Type B pancreatic cell (in vitro differentiated cells): ENCODE measurements around the gene ATG2A. TPM values are rescaled to one million over a fixed set of nuclear protein-coding genes. Genes with fewer than 3 reads are reported as not detected.

Experiments used
- DNase-seq: peaks from one replicate; pipeline ENCODE4 v3.0.0; 2021; ENCODE audit warnings: mixed read lengths; ENCODE audit not compliant: unreplicated experiment; ENCODE audit errors: extremely low spot score
- H3K27ac Mint-ChIP-seq: 2 replicates; pipeline ENCODE4 v1.8.0; 2021; ENCODE audit warnings: mild to moderate bottlenecking, mixed read lengths
- H3K27me3 Mint-ChIP-seq: 2 replicates; pipeline ENCODE4 v1.8.0; 2021; ENCODE audit warnings: mixed read lengths
- H3K36me3 Mint-ChIP-seq: 2 replicates; pipeline ENCODE4 v1.8.0; 2021; ENCODE audit warnings: mixed read lengths
- H3K4me1 Mint-ChIP-seq: one replicate; pipeline ENCODE4 v1.8.0; 2021; ENCODE audit warnings: mixed read lengths; ENCODE audit not compliant: unreplicated experiment
- H3K4me3 Mint-ChIP-seq: 2 replicates; pipeline ENCODE4 v1.8.0; 2021; ENCODE audit warnings: mild to moderate bottlenecking, mixed read lengths
- H3K9me3 Mint-ChIP-seq: 2 replicates; pipeline ENCODE4 v1.8.0; 2021; ENCODE audit warnings: mixed read lengths
- CTCF ChIP-seq: fragments of 200-600 bp; sonication (generic); conservative IDR thresholded peaks from 2 replicates; pipeline ENCODE4 v1.5.0; 2021; ENCODE audit warnings: antibody characterized with exemption, mild to moderate bottlenecking
- total RNA-seq: library from RNA; stranded (reverse); gene quantifications from 2 replicates; pipeline ENCODE4 v1.2.1, GENCODE V29; 2021; ENCODE audit warnings: low replicate concordance

The ATG2A gene
- total RNA-seq, 1 donor from 2014 or later, result 30.8 TPM

- H3K36me3 Mint-ChIP-seq, result peaks cover 4% of the 10 kb centered on the region
- H3K4me3 Mint-ChIP-seq, result no peak overlapping the region
- peaks cover 5% of the 10 kb centered on the region for H3K4me1 Mint-ChIP-seq
- no peak for DNase-seq
- H3K27ac Mint-ChIP-seq, result peak overlapping the region; percentile 73
- TF ChIP-seq CTCF, result no peak
- H3K27me3 Mint-ChIP-seq, result no peaks in the 10 kb centered on the region
- H3K9me3 Mint-ChIP-seq, result no peaks in the 10 kb centered on the region
These were observed 61.3 kb downstream of the ATG2A start for GRCh38 chr11:64855596-64856304.

DNA sequence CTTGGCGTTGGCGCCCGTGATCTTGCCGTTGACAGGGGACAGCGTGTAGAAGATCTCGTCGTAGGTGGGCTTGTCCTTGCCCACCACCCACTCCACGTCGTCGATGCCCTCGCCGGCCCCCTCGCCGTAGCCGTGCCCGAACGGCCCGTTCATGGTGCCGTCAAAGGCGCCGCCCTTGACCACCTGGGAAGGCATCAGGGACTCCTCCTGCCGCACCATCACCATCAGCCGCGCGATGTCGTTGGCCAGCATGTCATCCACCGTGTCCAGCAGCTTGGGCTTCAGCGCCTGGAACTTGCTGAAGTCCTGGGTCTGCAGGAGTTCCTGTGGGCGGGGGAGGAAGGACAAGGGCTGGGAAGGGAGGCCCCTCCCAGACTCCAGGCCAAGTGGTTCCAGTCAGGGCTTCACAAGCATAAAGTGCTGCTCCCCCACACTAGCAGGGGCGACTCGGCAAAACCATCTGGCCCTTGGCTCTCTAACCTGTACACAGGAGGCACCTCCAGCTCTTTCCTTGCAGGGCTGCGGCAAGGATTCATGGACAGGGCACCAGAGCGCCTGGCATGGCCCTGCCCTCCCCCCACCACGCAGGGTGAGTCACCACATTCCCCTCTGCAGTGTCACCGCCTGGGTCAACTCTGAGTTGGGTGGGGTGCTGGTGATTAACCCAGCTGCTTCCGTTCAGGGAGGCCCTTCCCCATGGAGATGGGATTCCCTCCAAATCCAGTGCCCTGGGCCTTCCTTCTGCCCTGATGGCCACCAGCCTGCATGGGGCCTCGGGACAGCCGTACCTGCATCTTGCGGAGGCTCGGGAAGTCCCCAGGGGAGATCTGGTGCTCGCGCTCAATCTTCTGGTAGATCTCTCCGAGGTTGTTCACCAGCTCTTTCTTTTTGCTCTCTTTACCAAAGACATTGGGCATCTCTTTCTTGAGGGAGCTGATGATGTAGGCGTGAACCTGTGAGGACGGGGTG lies 62.2 kb downstream of the ATG2A start:
- Mint-ChIP-seq H3K4me3 (no peak overlapping the region), H3K27ac (peak overlapping the region; percentile 73), H3K27me3 (no peaks in the 10 kb centered on the region), H3K4me1 (peaks cover 5% of the 10 kb centered on the region), H3K9me3 (no peaks in the 10 kb centered on the region), H3K36me3 (no peaks in the 10 kb centered on the region)
- DNase-seq, result no peak
- no peak for TF ChIP-seq CTCF

DNA sequence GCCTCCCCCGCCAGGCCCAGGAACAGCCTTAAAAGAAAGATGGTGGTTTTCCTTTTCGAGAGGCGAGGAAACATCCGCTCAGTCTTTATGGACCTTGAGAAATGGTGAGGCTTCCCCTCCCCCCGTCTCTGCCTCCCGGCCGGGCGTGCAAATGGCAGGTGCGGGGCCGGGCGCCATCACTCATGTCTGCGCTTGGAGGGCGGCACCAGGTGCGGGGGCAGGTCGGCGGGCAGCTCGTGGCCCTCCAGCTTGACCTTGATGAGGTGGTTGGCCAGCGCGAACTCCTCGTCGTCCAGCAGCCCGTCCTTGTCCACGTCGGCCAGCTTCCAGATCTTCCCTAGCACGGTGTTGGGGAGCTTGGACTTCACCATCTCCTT lies 62.9 kb downstream of the ATG2A start:
- no peak for TF ChIP-seq CTCF
- no peaks in the 10 kb centered on the region for H3K9me3 Mint-ChIP-seq
- H3K27ac Mint-ChIP-seq, result peak overlapping the region; percentile 23
- no peaks in the 10 kb centered on the region for H3K36me3 Mint-ChIP-seq
- no peaks in the 10 kb centered on the region for H3K27me3 Mint-ChIP-seq
- no peak overlapping the region for H3K4me3 Mint-ChIP-seq
- no peak for DNase-seq
- peaks cover 5% of the 10 kb centered on the region for H3K4me1 Mint-ChIP-seq

- H3K4me1 Mint-ChIP-seq, result peaks cover 5% of the 10 kb centered on the region
- DNase-seq, result no peak
- H3K27ac Mint-ChIP-seq, result no peak overlapping the region
- H3K36me3 Mint-ChIP-seq, result no peaks in the 10 kb centered on the region
- H3K27me3 Mint-ChIP-seq, result no peaks in the 10 kb centered on the region
- no peak for TF ChIP-seq CTCF
- H3K4me3 Mint-ChIP-seq, result no peak overlapping the region
- H3K9me3 Mint-ChIP-seq, result no peaks in the 10 kb centered on the region
These were observed 63.3 kb downstream of the ATG2A start for GRCh38 chr11:64853709-64854108.

DNA sequence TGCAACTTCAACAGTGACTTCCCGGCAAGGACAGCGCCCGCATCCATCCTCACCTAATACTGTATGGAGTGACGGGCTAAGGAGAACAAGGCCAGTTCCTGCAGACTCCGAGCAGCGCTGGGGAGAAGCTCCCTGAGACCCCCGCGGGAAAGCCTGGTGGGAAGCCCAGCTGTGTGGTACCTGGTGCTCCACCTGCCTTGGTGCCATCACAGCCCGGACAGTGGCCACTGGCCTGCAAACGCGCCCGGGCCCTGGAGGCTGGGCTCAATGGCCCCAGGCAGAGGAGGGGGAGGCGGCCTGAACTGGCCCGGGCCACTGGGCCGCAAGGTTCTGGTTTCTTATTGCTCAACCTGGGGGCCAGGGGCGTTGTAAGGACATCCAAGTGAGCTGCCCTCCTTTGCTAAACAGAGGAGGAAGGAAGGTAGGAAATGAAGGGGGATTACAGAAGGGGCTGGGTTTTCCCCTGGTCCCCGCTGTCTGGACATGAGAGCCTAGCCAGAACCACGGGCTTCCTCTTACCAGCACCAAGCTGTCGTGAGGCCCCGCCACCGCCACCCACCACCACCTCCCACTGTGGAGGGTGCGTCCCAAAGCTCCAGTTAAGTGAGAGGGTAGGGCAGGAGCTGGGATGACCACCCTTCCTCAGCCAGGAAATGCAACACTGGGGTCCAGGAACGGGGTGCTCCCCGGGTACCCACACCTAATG lies 64.1 kb downstream of the ATG2A start:
- TF ChIP-seq CTCF, result no peak
- Mint-ChIP-seq H3K27ac (peak overlapping the region; percentile 69), H3K4me1 (peaks cover 5% of the 10 kb centered on the region), H3K4me3 (no peak overlapping the region), H3K36me3 (no peaks in the 10 kb centered on the region), H3K9me3 (no peaks in the 10 kb centered on the region), H3K27me3 (no peaks in the 10 kb centered on the region)
- no peak for DNase-seq
